ENCODE results near the gene NCKAP5. TPM values are rescaled to one million over a fixed set of nuclear protein-coding genes. Genes with fewer than 3 reads are reported as not detected.

The NCKAP5 gene
- total RNA-seq, 1 experiment from 2014 or later: 6.5 TPM

- DNase-seq (ENCODE audit: low read depth): peak; percentile 85
Measured at GRCh38 chr2:133422931-133423351, 145.3 kb downstream of the NCKAP5 start.

- DNase-seq (ENCODE audit: low read depth): peak; percentile 49
Measured at GRCh38 chr2:133421516-133422324, 146.5 kb downstream of the NCKAP5 start.

- no peak for DNase-seq (ENCODE audit: low read depth)
Measured at GRCh38 chr2:133420788-133421187, 147.5 kb downstream of the NCKAP5 start.

GRCh38 chr2:133418671-133419070, 149.6 kb downstream of the NCKAP5 start:
- DNase-seq (ENCODE audit: low read depth): peak; percentile 52

- DNase-seq (ENCODE audit: low read depth): no peak
Measured at GRCh38 chr2:133418021-133418420, 150.2 kb downstream of the NCKAP5 start.

GRCh38 chr2:133417415-133417814, 150.8 kb downstream of the NCKAP5 start:
- no peak for DNase-seq (ENCODE audit: low read depth)

- DNase-seq (ENCODE audit: low read depth): no peak
Measured at GRCh38 chr2:133416736-133417135, 151.5 kb downstream of the NCKAP5 start.

GRCh38 chr2:133416146-133416545, 152.1 kb downstream of the NCKAP5 start:
- DNase-seq (ENCODE audit: low read depth): no peak

- peak; percentile 33 for DNase-seq (ENCODE audit: low read depth)
Measured at GRCh38 chr2:133415210-133415876, 152.9 kb downstream of the NCKAP5 start.

GRCh38 chr2:133414486-133415209, 153.6 kb downstream of the NCKAP5 start:
- DNase-seq (ENCODE audit: low read depth): peak; percentile 55

- no peak for DNase-seq (ENCODE audit: low read depth)
Measured at GRCh38 chr2:133413863-133414262, 154.4 kb downstream of the NCKAP5 start.

GRCh38 chr2:133412694-133413093, 155.6 kb downstream of the NCKAP5 start:
- no peak for DNase-seq (ENCODE audit: low read depth)

- no peak for DNase-seq (ENCODE audit: low read depth)
Measured at GRCh38 chr2:133411857-133412256, 156.4 kb downstream of the NCKAP5 start.

- no peak for DNase-seq (ENCODE audit: low read depth)
Measured at GRCh38 chr2:133411101-133411500, 157.2 kb downstream of the NCKAP5 start.

GRCh38 chr2:133409581-133410285, 158.5 kb downstream of the NCKAP5 start:
- DNase-seq (ENCODE audit: low read depth): no peak

- no peak for DNase-seq (ENCODE audit: low read depth)
Measured at GRCh38 chr2:133408671-133409070, 159.6 kb downstream of the NCKAP5 start.

GRCh38 chr2:133407341-133407740, 160.9 kb downstream of the NCKAP5 start:
- no peak for DNase-seq (ENCODE audit: low read depth)

GRCh38 chr2:133405252-133405651, 163.0 kb downstream of the NCKAP5 start:
- DNase-seq (ENCODE audit: low read depth): peak; percentile 27

GRCh38 chr2:133400411-133400810, 167.9 kb downstream of the NCKAP5 start:
- no peak for DNase-seq (ENCODE audit: low read depth)

GRCh38 chr2:133393895-133394294, 174.4 kb downstream of the NCKAP5 start:
- no peak for DNase-seq (ENCODE audit: low read depth)

- peak; percentile 82 for DNase-seq (ENCODE audit: low read depth)
Measured at GRCh38 chr2:133390156-133390555, 178.1 kb downstream of the NCKAP5 start.

GRCh38 chr2:133389569-133389968, 178.7 kb downstream of the NCKAP5 start:
- no peak for DNase-seq (ENCODE audit: low read depth)

Data from M059J (cell line).